GM10266 (cell line): ENCODE data around the gene ARFGEF3.

Experiments used
- DNase-seq: peaks from one replicate; pipeline ENCODE4 v3.0.0; 2012; ENCODE audit errors: extremely low spot score
- CTCF ChIP-seq: IDR thresholded peaks from 2 replicates; pipeline ENCODE4 v1.5.1; 2012; ENCODE audit warnings: mild to moderate bottlenecking, low read depth; ENCODE audit not compliant: control insufficient read depth, insufficient read depth; ENCODE audit errors: missing control alignments

The ARFGEF3 gene

DNA sequence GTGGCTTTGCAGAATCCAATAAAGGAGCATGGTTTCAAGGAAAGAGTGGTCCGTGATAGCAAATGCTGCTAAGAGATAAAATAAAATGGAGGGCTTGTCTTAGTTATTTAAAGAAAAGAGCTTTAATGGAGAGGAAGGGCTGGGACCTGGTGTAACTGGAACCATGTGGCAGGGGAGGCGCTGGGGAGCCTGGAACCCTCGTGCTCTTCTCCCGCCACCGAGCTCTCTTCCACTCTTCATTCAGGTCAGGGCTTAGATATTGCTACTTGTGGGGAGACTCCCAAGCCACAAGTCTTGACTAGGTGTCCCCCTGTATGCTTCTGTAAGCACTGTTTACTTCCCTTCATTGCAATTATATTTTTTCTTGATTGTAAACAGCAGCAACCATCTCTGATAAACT is 15.2 kb upstream of the ARFGEF3 start:
- DNase-seq, result no peak

GRCh38 chr6:138155443-138155842 is 6.3 kb upstream of the ARFGEF3 start:
- no peak for TF ChIP-seq CTCF

More for the DNA sequence above, 15.2 kb upstream of the ARFGEF3 start:
- TF ChIP-seq CTCF, result no peak

DNA sequence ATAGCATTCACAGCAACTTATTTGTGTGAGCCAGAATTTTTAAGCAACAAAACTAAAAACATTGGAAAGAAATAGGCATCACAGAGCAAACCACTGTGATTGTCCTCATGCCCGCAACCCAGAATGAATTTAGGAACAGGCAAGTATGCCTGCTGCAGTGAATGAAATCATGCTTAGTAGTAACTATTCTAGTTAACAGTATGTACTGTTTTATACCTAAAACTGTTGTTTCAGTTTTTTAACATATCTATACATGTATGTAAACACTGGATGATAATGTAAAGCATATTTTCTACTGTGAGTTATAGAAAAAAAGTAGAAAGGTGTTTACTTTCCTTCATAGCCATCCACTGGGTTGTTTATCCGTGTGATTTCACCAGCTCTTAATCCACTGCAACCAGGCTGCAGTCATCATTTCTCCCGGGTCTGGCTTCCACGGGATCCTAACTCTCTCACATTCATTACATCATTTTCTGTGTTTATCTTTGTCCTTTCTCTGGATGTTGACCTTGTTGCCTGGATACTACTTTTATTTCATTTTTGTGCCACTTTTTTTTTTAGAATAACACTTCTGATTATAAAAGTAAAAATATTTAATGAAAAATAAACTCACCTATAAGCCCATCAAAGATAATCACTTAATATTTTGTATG is 3.6 kb upstream of the ARFGEF3 start:
- DNase-seq, result no peak
- no peak for TF ChIP-seq CTCF

More at GRCh38 chr6:138155443-138155842, 6.3 kb upstream of the ARFGEF3 start:
- no peak for DNase-seq

DNA sequence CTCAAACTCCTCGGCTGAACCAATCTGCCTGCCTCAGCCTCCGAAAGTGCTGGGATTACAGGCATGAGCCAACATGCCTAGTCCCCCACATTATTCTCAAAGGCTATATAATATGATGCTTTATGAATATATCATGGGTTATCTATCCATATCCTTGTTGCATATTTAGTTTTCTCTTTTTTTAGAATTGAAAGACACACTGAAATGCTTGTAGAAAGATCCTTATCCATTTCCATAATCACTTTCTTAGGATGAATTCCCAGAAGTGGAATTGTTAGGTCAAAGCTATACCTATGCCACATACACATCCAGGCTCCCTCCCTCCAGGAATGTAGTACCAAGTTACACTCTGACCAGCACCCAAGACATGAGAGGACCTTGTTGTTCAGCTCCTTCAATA is 2.5 kb upstream of the ARFGEF3 start:
- no peak for DNase-seq
- TF ChIP-seq CTCF, result no peak

DNA sequence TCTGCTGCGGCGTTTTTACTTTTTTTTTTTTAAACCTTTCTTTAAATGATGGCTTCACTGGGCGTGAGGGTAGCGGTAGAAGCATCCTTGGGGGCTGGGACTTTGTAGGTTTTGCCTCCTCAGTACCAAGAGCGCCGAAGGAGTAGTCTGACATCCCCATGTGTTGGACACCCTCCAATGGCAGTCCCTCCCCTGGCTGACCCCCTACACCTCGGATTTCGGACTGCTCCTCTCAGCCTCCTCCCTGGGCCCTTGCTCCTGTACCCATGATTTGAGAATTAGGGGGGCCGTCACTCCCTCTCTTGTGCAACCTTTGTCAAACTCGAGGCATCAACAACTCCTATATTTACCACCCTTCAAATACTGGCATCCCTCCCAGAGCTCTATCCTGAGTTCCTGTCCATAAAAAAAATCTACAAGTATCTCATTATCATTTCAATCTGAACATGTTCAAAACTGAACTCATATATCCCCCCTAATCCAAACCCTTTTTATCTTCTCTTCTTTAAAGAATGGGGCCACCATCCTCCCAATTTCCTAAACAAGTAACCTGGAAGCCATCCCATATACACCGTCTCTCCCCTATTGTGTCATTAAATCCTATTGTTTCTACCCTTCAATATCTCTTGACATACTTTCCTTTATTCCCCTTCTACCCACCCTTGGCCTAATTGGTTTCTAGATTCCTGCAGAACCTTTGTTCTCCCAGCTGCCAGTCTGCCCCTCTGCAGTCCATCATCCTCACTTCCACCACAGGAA is 1.2 kb upstream of the ARFGEF3 start:
- no peak for TF ChIP-seq CTCF

DNA sequence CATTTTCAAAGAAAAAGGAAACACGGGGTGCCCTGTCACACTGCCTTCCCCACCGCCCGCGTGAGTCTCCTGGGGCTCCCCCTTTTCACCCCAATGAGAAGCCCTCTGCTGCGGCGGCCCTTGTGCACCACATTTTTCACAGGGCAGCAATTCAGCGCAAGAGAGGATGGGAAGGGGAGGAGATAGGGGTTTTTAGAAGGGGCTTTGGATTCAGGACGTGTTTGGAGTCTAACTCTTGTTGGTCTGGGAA is 726 bp upstream of the ARFGEF3 start:
- peak; percentile 34 for DNase-seq

More for the DNA sequence above, 1.2 kb upstream of the ARFGEF3 start:
- DNase-seq, result peak; percentile 29

More for the DNA sequence above, 726 bp upstream of the ARFGEF3 start:
- no peak for TF ChIP-seq CTCF
